Uterus (tissue), 4 donors: Measurements from ENCODE around the gene HLA-DMA. TPM values are rescaled to one million over a fixed set of nuclear protein-coding genes. Genes with fewer than 3 reads are reported as not detected.

Experiments
- DNase-seq, 2 donors: peaks; one replicate each; pipeline ENCODE4 v3.0.0-alpha.2; 2019 to 2020
- H3K27ac ChIP-seq, 2 donors: fragments of 200-600 bp; sonication (generic); 1 replicate in 1 of 2; 2 replicates in 1 of 2; pipeline ENCODE4 v1.5.1; 2016 to 2018
- H3K27me3 ChIP-seq, 2 donors: fragments of 200-600 bp; sonication (generic); one replicate each; pipeline ENCODE4 v1.5.1; 2018 to 2019; ENCODE audit warnings: control low read depth in 1 of 2
- H3K36me3 ChIP-seq, 2 donors: fragments of 200-600 bp; sonication (generic); one replicate each; pipeline ENCODE4 v1.5.1; 2019; ENCODE audit warnings: control low read depth in 1 of 2
- H3K4me1 ChIP-seq, 2 donors: fragments of 200-600 bp; sonication (generic); one replicate each; pipeline ENCODE4 v1.5.1; 2018 to 2019; ENCODE audit warnings: control low read depth in 1 of 2
- H3K4me3 ChIP-seq, 2 donors: fragments of 200-600 bp; sonication (generic); 1 replicate in 1 of 2; 2 replicates in 1 of 2; pipeline ENCODE4 v1.5.1; 2018 to 2019; ENCODE audit warnings: mild to moderate bottlenecking in 1 of 2
- H3K9me3 ChIP-seq, 2 donors: fragments of 200-600 bp; sonication (generic); one replicate each; pipeline ENCODE4 v1.5.1; 2019; ENCODE audit warnings: control low read depth in 1 of 2
- POLR2A ChIP-seq, 2 donors: fragments of 450-650 bp; IDR thresholded peaks; one replicate each; pipeline ENCODE4 v1.6.1; 2016; ENCODE audit warnings: antibody characterized with exemption in 2 of 2, mild to moderate bottlenecking in 1 of 2, moderate library complexity in 1 of 2
- intact Hi-C: fragments of 100-400 bp; cut with DNase I; formaldehyde crosslinking; loops from one replicate; pipeline ENCODE4 v1.15.1; 2023; ENCODE audit warnings: low total_unique reads
- total RNA-seq, 4 donors: library from RNA; depleted of rRNA in 3 of 4; stranded (reverse); fragments of >200 nt in 3 of 4; gene quantifications; one replicate each; pipeline versions ENCODE4 v1.1.0 to v1.2.4, GENCODE V29; 2014 to 2023
- TF ChIP-seq, protein P1 (sequence below), 4 experiments: fragments of 200-600 bp in 2 of 4; fragments of 450-650 bp in 2 of 4; sonication (generic) in 2 of 4; IDR thresholded peaks; one replicate each; pipeline ENCODE4 v1.5.1; 2016 to 2019; ENCODE audit warnings: antibody characterized with exemption in 4 of 4, mild to moderate bottlenecking in 2 of 4, moderate library complexity in 1 of 4
- donor health status: DM: yes; HTN: yes; CAD: no.

Gene HLA-DMA
- total RNA-seq = 100 to 1,000 TPM in 1 of 4 donors, 10 to 100 TPM in 2, 1 to 10 TPM in 1; 6.6 to 134 (median 51.7) TPM

- Histone ChIP-seq H3K9me3 (no peaks in the 10 kb centered on the region), H3K36me3 (no peaks in the 10 kb centered on the region), H3K4me1 (peaks cover 0 to 6% of the 10 kb centered on the region in 2 donors), H3K4me3 (peak within 1 kb of the TSS in 1 of 2 donors; percentile 4), H3K27ac (peak within 1 kb of the TSS; percentile 69), H3K27me3 (no peaks in the 10 kb centered on the region)
- intact Hi-C loops = no loop called here
- DNase-seq = peak; percentile 66 to 84
- TF ChIP-seq, protein P1, sequence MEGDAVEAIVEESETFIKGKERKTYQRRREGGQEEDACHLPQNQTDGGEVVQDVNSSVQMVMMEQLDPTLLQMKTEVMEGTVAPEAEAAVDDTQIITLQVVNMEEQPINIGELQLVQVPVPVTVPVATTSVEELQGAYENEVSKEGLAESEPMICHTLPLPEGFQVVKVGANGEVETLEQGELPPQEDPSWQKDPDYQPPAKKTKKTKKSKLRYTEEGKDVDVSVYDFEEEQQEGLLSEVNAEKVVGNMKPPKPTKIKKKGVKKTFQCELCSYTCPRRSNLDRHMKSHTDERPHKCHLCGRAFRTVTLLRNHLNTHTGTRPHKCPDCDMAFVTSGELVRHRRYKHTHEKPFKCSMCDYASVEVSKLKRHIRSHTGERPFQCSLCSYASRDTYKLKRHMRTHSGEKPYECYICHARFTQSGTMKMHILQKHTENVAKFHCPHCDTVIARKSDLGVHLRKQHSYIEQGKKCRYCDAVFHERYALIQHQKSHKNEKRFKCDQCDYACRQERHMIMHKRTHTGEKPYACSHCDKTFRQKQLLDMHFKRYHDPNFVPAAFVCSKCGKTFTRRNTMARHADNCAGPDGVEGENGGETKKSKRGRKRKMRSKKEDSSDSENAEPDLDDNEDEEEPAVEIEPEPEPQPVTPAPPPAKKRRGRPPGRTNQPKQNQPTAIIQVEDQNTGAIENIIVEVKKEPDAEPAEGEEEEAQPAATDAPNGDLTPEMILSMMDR (IDR thresholded peaks at IDR 0.05) = peak; percentile 59 to 86 (median 64)
- peak; percentile 74 to 95 for TF ChIP-seq POLR2A (IDR thresholded peaks at IDR 0.05)
Observed at GRCh38 chr6:32952817-32953739, at the start of gene HLA-DMA. Gene HLA-DMA (minus strand): TSS chr6:32953097. CDS start chr6:32953036, 61 bp downstream.

GRCh38 chr6:33001685-33002084 is 48.8 kb upstream of the HLA-DMA start:
- Histone ChIP-seq H3K4me1 (no peaks in the 10 kb centered on the region), H3K9me3 (no peaks in the 10 kb centered on the region), H3K36me3 (no peaks in the 10 kb centered on the region), H3K4me3 (no peak overlapping the region), H3K27ac (no peak overlapping the region), H3K27me3 (no peaks in the 10 kb centered on the region)
- TF ChIP-seq, protein P1 (IDR thresholded peaks at IDR 0.05) = no peak
- no peak for TF ChIP-seq POLR2A (IDR thresholded peaks at IDR 0.05)
- intact Hi-C loops = no loop called here
- no peak for DNase-seq

DNA sequence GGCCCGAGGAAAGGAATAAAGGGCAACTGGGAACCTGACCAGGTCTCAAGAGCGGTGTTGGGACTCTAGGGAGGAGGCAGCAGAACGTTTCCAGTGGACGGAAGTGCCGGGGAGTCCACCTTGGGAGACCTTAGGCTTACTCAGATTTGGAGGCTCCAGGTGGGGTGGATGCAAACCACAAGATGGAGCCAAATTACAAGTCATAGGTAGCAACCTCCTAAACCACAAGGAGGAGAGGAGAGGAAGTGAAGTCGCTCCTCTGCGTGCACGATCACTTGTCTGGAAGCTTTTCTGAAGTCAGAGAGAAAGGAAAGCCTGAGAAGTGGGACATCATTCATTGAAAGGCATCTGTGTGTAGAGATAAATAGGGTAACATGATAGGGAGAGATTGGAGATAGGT is 47.2 kb upstream of the HLA-DMA start:
- no peak overlapping the region for H3K4me3 ChIP-seq
- H3K27ac ChIP-seq = no peak overlapping the region
- TF ChIP-seq, protein P1 (IDR thresholded peaks at IDR 0.05) = no peak
- TF ChIP-seq POLR2A (IDR thresholded peaks at IDR 0.05) = no peak
- no peaks in the 10 kb centered on the region for H3K9me3 ChIP-seq
- intact Hi-C loops = no loop called here
- no peaks in the 10 kb centered on the region for H3K36me3 ChIP-seq
- no peak for DNase-seq
- no peaks in the 10 kb centered on the region for H3K4me1 ChIP-seq
- no peaks in the 10 kb centered on the region for H3K27me3 ChIP-seq

- intact Hi-C loops = no loop called here
- Histone ChIP-seq H3K27ac (no peak overlapping the region), H3K27me3 (no peaks in the 10 kb centered on the region), H3K4me1 (no peaks in the 10 kb centered on the region), H3K9me3 (no peaks in the 10 kb centered on the region), H3K4me3 (no peak overlapping the region), H3K36me3 (no peaks in the 10 kb centered on the region)
- DNase-seq = no peak
- TF ChIP-seq POLR2A (IDR thresholded peaks at IDR 0.05) = no peak
- TF ChIP-seq, protein P1 (IDR thresholded peaks at IDR 0.05) = no peak
Observed at GRCh38 chr6:32995448-32995847, 42.6 kb upstream of the HLA-DMA start.

DNA sequence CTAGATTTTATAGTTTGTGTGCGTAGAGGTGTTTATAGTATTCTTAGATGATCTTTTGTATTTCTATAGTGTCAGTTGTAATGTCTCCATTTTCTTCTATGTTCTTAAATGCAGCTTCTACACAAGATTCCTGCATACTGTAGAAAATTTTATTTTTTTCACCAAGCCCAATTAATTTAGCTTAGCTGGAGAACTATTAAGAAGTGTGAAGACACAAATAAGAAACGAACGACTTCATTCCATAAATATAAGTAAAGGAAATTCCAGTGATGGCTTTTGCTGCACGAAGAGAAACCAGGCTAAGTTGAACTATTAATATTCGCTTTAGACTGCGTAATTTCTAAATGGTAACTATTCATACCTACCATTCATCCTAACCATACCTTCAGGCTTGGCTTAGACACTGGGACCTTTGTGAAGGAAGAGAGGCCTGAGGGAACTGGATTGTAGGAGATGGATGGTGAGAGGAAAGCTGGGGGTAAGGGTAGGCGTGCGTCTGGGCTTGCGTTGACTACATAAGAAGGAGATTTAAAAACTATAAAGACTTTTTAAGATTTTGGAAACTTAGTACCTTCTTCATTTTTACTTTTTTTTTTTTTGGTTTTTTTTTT is 40.6 kb upstream of the HLA-DMA start:
- H3K4me3 ChIP-seq = no peak overlapping the region
- intact Hi-C loops = no loop called here
- TF ChIP-seq POLR2A (IDR thresholded peaks at IDR 0.05) = no peak
- TF ChIP-seq, protein P1 (IDR thresholded peaks at IDR 0.05) = no peak
- DNase-seq = no peak
- H3K27me3 ChIP-seq = no peaks in the 10 kb centered on the region
- no peaks in the 10 kb centered on the region for H3K36me3 ChIP-seq
- no peak overlapping the region for H3K27ac ChIP-seq
- no peaks in the 10 kb centered on the region for H3K9me3 ChIP-seq
- no peaks in the 10 kb centered on the region for H3K4me1 ChIP-seq
